GM12801 (cell line): ENCODE results near the gene CTRB1.

Source experiments
- CTCF ChIP-seq: IDR thresholded peaks from one replicate; pipeline ENCODE4 v1.5.1; 2011; ENCODE audit warnings: control low read depth; ENCODE audit not compliant: insufficient read length; ENCODE audit errors: extremely low read depth

CTRB1 gene

GRCh38 chr16:75262800-75263127 lies 44.0 kb downstream of the CTRB1 start:
- no peak for TF ChIP-seq CTCF

GRCh38 chr16:75263291-75263962 lies 44.6 kb downstream of the CTRB1 start:
- no peak for TF ChIP-seq CTCF

DNA sequence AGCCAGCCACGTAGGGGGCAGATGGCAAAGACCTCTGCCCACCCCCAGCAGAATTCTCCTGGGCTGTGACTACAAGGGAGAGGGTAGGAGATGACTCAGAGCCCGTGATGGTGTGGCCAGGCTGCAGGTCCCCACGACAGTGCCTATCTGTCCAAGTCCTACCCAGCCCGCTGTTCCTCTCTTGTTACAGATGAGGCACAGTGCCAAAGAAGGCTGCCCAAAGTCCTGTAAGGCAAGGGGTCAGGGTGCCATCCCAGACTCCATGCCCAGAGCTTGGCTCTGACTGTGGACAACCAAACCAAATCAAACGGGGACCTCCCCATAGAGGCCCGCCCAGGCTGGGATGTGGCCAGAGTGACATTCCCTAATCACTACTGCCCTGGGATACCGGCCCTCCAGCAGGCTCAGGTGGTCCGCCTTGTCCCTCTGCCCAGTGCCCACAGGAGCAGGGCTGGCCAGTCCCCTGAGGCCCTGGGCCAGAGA lies 45.2 kb downstream of the CTRB1 start:
- no peak for TF ChIP-seq CTCF

DNA sequence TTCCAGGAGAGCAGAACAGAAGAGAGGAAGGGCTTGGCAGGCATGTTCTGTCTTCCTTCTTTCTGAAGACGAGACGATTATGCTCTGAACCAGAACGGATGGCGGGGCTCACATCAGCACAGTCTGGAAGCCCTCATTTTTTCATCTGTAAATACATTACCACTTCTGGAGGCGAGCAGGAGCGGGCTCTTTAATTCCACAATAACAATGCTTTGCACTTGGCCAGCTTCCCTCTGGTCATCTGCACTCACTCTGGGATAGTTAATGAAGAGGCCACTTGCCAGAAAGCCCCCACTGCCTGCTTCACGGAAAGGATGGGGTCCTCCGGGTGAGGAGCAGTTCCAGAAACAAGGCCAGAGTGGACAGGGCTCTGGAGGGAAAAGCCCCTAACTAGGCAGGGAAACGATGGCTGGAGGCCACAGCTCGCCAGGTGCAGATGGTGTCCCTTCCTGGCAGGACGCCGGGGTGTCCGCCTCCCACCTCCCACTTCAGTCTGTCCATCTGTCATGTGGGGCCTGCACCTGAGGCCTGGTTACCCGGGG lies 45.7 kb downstream of the CTRB1 start:
- TF ChIP-seq CTCF: no peak

- no peak for TF ChIP-seq CTCF
Measured at GRCh38 chr16:75264999-75265910, 46.5 kb downstream of the CTRB1 start.

- no peak for TF ChIP-seq CTCF
Measured at GRCh38 chr16:75265911-75266701, 47.3 kb downstream of the CTRB1 start.
